ENCODE measurements around the gene OR8S1.

OR8S1 gene

GRCh38 chr12:48556631-48557030 is 31.2 kb downstream of the OR8S1 start:
- no peak for DNase-seq

DNA sequence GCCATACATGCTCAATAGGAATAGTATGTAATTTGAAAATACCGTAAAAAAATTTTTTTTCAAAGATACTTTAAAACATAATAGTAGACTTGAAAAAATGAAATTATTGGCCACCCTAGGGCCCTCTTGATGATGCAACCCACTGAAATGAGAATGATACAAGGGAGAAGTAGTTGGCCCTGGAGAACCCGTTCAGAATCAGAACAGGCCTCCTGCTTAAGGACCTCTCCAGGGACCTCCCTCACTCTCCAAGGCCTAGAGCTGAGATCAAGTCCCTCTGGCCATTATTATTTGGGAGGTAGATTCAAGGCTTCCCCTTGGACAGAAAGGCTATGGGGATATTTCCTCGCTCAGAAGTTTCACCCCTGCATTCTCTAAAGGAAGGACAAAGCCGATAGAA is 32.5 kb downstream of the OR8S1 start:
- DNase-seq, result no peak

GRCh38 chr12:48567731-48568130 is 42.3 kb downstream of the OR8S1 start:
- DNase-seq, result no peak

DNA sequence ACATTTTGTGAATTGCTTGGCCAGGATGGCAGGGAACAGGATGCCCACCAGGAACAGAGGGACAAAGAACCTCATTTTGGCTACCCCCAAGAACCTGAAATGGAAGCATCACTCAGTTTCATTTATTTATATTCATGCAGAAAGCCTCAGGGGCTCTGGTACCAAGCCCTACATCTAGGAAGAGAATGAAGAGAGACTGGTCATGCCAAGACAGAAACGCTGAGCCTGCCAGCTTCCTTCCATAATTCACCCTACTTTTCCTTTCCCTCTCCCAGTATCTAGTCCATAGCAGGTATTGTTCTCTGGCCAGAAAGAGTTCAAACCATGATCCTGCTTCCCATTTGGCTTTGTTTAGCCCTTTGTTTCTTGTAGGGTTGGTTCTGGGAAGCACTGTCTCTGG is 44.5 kb downstream of the OR8S1 start, which contains the start of gene LALBA:
LALBA (minus strand) TSS at position 101 of the 400 bp plus-strand sequence; CDS start at position 75, 26 bp downstream.
- no peak for DNase-seq

DNA sequence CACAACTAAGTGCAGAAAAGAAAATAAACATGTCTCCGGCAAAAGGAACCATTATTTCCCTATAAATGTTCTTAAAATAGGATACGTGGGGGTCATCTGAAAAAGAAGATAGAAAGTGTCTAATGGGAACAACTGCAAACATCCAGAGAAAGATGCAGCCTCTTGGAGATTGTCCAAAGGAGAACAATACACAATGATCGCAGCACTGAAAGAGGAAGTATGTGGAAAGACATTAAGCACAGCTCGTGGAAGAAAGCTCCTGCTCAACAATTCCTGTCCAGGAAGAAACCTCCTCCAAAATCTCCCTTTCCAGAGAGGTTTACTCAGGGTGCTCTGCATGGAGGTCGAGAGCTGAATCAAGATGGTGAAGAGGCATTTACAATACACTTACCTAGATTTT is 46.9 kb downstream of the OR8S1 start:
- DNase-seq, result peak in 1 of 56 donors; percentile 3
